K562 (cell line): ENCODE data around the gene GANAB. TPM values are rescaled to one million over a fixed set of nuclear protein-coding genes. Genes with fewer than 3 reads are reported as not detected.

Experiments
- ATF3 ChIP-seq, 2 experiments: fragments of 450-650 bp in 1 of 2; sonication (generic) in 1 of 2; formaldehyde crosslinking in 1 of 2; IDR thresholded peaks in 1 of 2; conservative IDR thresholded peaks in 1 of 2; 2 replicates each; pipeline versions ENCODE4 v1.6.1 to v1.8.1; 2016 to 2023; ENCODE audit warnings: mild to moderate bottlenecking in 2 of 2, moderate library complexity in 2 of 2, inconsistent platforms in 1 of 2, missing genetic modification reagents in 1 of 2
- CBFA2T3 ChIP-seq: fragments of 450-650 bp; IDR thresholded peaks from 2 replicates; pipeline ENCODE4 v1.6.1; 2017
- CHD1 ChIP-seq: fragments of 200-600 bp; sonication (generic); IDR thresholded peaks from one replicate; pipeline ENCODE4 v1.6.1; 2012; ENCODE audit warnings: mild to moderate bottlenecking, moderate library complexity, low read length, inconsistent platforms
- COPS2 ChIP-seq: fragments of 450-650 bp; conservative IDR thresholded peaks from 2 replicates; pipeline ENCODE4 v1.6.1; 2016; ENCODE audit warnings: mild to moderate bottlenecking, moderate library complexity
- CTBP1 ChIP-seq: fragments of 450-650 bp; IDR thresholded peaks from 2 replicates; pipeline ENCODE4 v1.6.1; 2016; ENCODE audit warnings: borderline replicate concordance
- E2F4 ChIP-seq: sonication (generic); formaldehyde crosslinking; IDR thresholded peaks from 2 replicates; pipeline ENCODE4 v1.8.0; 2022; ENCODE audit warnings: mild to moderate bottlenecking, low read depth, missing genetic modification reagents
- FOXM1 ChIP-seq, 2 experiments: fragments of 450-650 bp in 1 of 2; sonication (generic) in 1 of 2; formaldehyde crosslinking in 1 of 2; IDR thresholded peaks; 2 replicates each; pipeline versions ENCODE4 v1.6.1 to v1.9.0; 2017 to 2022; ENCODE audit warnings: low read depth in 2 of 2, mild to moderate bottlenecking in 2 of 2, missing genetic modification reagents in 1 of 2, moderate library complexity in 1 of 2
- HNRNPL ChIP-seq: fragments of 200-400 bp; formaldehyde crosslinking; IDR thresholded peaks from 2 replicates; pipeline ENCODE4 v1.6.1; 2017; ENCODE audit warnings: low read depth, mild to moderate bottlenecking, low read length
- L3MBTL2 ChIP-seq: fragments of 450-650 bp; IDR thresholded peaks from 2 replicates; pipeline ENCODE4 v1.6.1; 2016; ENCODE audit warnings: mild to moderate bottlenecking, moderate library complexity
- MAX ChIP-seq: sonication (generic); formaldehyde crosslinking; IDR thresholded peaks from 2 replicates; pipeline ENCODE4 v1.9.0; 2022; ENCODE audit warnings: mild to moderate bottlenecking, missing genetic modification reagents
- MYC ChIP-seq, 2 experiments: fragments of 250-450 bp in 1 of 2; sonication (Bioruptor Pico) in 1 of 2; IDR thresholded peaks; 2 replicates each; pipeline versions ENCODE4 v1.5.1 to v1.6.1; 2012 to 2021; ENCODE audit warnings: low read depth in 2 of 2, borderline replicate concordance in 1 of 2, improper control_type of control experiment in 1 of 2, low read length in 1 of 2, mild to moderate bottlenecking in 1 of 2, moderate library complexity in 1 of 2
- NR2C1 ChIP-seq, 2 experiments: fragments of 450-650 bp; IDR thresholded peaks; 2 replicates each; pipeline ENCODE4 v1.6.1; 2017; ENCODE audit warnings: mild to moderate bottlenecking in 2 of 2, antibody characterized with exemption in 1 of 2, inconsistent platforms in 1 of 2, missing compliant biosample characterization in 1 of 2, missing genetic modification characterization in 1 of 2
- NR3C1 ChIP-seq: sonication (generic); formaldehyde crosslinking; IDR thresholded peaks from 2 replicates; pipeline ENCODE4 v1.8.1; 2022; ENCODE audit warnings: missing genetic modification reagents
- SIRT6 ChIP-seq: IDR thresholded peaks from one replicate; pipeline ENCODE4 v1.6.1; 2012; ENCODE audit warnings: low read depth, mild to moderate bottlenecking, control low read depth, inconsistent platforms, low read length, moderate library complexity
- SNRNP70 ChIP-seq: fragments of 200-400 bp; formaldehyde crosslinking; optimal IDR thresholded peaks from 2 replicates; pipeline ENCODE3; 2017; ENCODE audit warnings: low read depth, low read length
- SUPT5H ChIP-seq: fragments of 450-650 bp; IDR thresholded peaks from 2 replicates; pipeline ENCODE4 v1.6.1; 2016
- ZBTB1 ChIP-seq: sonication (generic); formaldehyde crosslinking; IDR thresholded peaks from 2 replicates; pipeline ENCODE4 v1.8.1; 2023; ENCODE audit warnings: missing genetic modification reagents, low read depth, mild to moderate bottlenecking, borderline replicate concordance
- ZKSCAN8 ChIP-seq: fragments of 200-800 bp; sonication (Bioruptor generic); IDR thresholded peaks from 2 replicates; pipeline ENCODE4 v1.6.1; 2016; ENCODE audit warnings: missing genetic modification characterization, missing compliant biosample characterization
- ZNF436 ChIP-seq: fragments of 250-450, 450-650 bp; sonication (Bioruptor Pico); formaldehyde crosslinking; IDR thresholded peaks from 2 replicates; pipeline ENCODE4 v1.7.0; 2020; ENCODE audit warnings: mild to moderate bottlenecking
- polyA plus RNA-seq, 8 experiments: library from polyadenylated mRNA; depleted of rRNA in 4 of 8; stranded (reverse) in 5 of 8; unstranded in 3 of 8; fragments of >200 nt; fragmentation: Nextera tagmentation in 2 of 8; fragmentation: Illumina TruSeq in 1 of 8; extraction: Ambion mirVana in 2 of 8; extraction: Trizol in 1 of 8; gene quantifications; 2 replicates each; pipeline versions ENCODE4 v1.2.1 to v1.2.3, GENCODE V29; 2011 to 2014; ENCODE audit warnings: inconsistent platforms in 1 of 8, missing spikeins in 1 of 8
- total RNA-seq, 7 experiments: library from RNA; depleted of rRNA in 6 of 7; stranded (reverse); fragments of >200 nt in 6 of 7; fragmentation: Illumina TruSeq in 2 of 7; extraction: Trizol in 2 of 7; gene quantifications; 2 replicates each; pipeline versions ENCODE4 v1.2.1 to v1.2.3, GENCODE V29; 2011 to 2021; ENCODE audit warnings: low replicate concordance in 1 of 7

Gene GANAB
- total and polyA plus RNA-seq, 9 of the 15 experiments (the other 6 are each of a cell fraction or from before 2014, with no cell fraction given) = 6.5 to 284 (median 161) TPM

- TF ChIP-seq ATF3 (IDR thresholded peaks at IDR 0.05) (no peak), ATF3 (CRISPR knock-in tag; conservative IDR thresholded peaks at IDR 0.05) (peak; percentile 18; the same call in 1 of the 2 replicates), L3MBTL2 (no peak), ZNF436 (CRISPR knock-in tag) (0 out of 2 replicates have a peak, but pooled peaks have one; percentile 31), NR3C1 (CRISPR knock-in tag) (no peak), MYC (IDR thresholded peaks at IDR 0.05; ENCODE audit: low read depth, low read length) (peak; percentile 16; the same call in 1 of the 2 replicates), MYC (CRISPR knock-in tag; IDR thresholded peaks at IDR 0.05; ENCODE audit: borderline replicate concordance, low read depth) (0 out of 2 replicates have a peak, but pooled peaks have one; percentile 39), NR2C1 (IDR thresholded peaks at IDR 0.05) (no peak), NR2C1 (tag; IDR thresholded peaks at IDR 0.05) (no peak), HNRNPL (0 out of 2 replicates have a peak, but pooled peaks have one; percentile 62), E2F4 (0 out of 2 replicates have a peak, but pooled peaks have one; percentile 28), CTBP1 (no peak), SUPT5H (0 out of 2 replicates have a peak, but pooled peaks have one; percentile 15), FOXM1 (IDR thresholded peaks at IDR 0.05; ENCODE audit: low read depth) (no peak), FOXM1 (CRISPR knock-in tag; IDR thresholded peaks at IDR 0.05; ENCODE audit: low read depth) (no peak), SIRT6 (peak; percentile 52), ZKSCAN8 (CRISPR knock-in tag) (no peak), MAX (CRISPR knock-in tag) (0 out of 2 replicates have a peak, but pooled peaks have one; percentile 15), ZBTB1 (CRISPR knock-in tag) (no peak), SNRNP70 (peak; percentile 89), COPS2 (no peak), CBFA2T3 (no peak), CHD1 (peak; percentile 93)
Observed at GRCh38 chr11:62666259-62666926, 20.0 kb upstream of the GANAB start (continued).
